ENCODE results near the gene OTUB2.
A peak's percentile ranks its signal among the peaks of the same experiment; 100 is the strongest.

Gene OTUB2

DNA sequence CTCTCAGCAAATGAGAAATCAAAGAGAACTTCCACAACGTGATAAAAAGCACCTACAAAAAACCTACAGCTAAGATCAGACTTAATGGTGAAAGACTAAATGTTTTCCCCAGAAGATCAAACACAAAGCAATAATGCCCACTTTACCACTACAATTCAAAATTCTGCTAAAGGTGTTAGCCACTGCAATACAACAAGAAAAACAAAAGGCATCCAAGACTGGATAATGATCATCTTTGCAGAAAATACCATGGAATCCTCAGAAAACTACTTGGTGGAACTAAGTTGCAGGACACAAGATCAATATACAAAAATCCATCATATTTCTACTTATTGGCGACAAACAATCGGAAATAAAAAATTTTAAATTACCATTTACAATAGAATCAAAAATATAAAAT lies 48.4 kb downstream of the OTUB2 start:
- H3K9me3 ChIP-seq (ENCODE audit: control insufficient read depth, low read length), result no peaks in the 10 kb centered on the region
- DNase-seq, result no peak
- no peaks in the 10 kb centered on the region for H3K27me3 ChIP-seq (replicated peaks; ENCODE audit: control insufficient read depth, insufficient read depth, low read length, poor library complexity, severe bottlenecking)
- peaks cover 25% of the 10 kb centered on the region for H3K4me1 ChIP-seq (ENCODE audit: control insufficient read depth, insufficient read depth, low read length, poor library complexity, severe bottlenecking)
- no peak overlapping the region for H3K27ac ChIP-seq (ENCODE audit: insufficient read depth, low read length, poor library complexity, severe bottlenecking)
- H3K36me3 ChIP-seq (ENCODE audit: control insufficient read depth, insufficient read depth, low read length), result peaks cover 16% of the 10 kb centered on the region
- no peak overlapping the region for H3K4me3 ChIP-seq (ENCODE audit: insufficient read depth, low read depth, low read length, poor library complexity, severe bottlenecking)

DNA sequence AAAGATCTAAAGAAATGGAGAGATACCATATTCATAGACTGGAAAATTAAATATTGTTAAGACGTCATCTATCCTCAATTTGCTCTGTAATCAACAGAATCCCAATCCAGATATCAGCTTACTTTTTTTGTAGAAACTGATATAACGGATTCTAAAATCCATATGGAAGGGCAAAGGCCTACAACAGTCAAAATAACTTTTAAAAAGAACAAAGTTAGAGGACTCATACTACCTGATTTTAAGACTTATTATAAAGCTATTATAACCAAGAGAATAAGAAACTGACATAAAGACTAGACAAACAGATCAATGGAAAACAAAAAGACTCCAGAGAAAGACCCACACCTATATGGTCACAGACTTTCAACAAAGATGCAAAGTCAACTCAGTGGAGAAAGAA lies 48.9 kb downstream of the OTUB2 start:
- Histone ChIP-seq H3K4me1 (ENCODE audit: control insufficient read depth, insufficient read depth, low read length, poor library complexity, severe bottlenecking) (peaks cover 26% of the 10 kb centered on the region), H3K36me3 (ENCODE audit: control insufficient read depth, insufficient read depth, low read length) (peaks cover 16% of the 10 kb centered on the region), H3K27ac (ENCODE audit: insufficient read depth, low read length, poor library complexity, severe bottlenecking) (no peak overlapping the region), H3K9me3 (ENCODE audit: control insufficient read depth, low read length) (no peaks in the 10 kb centered on the region), H3K27me3 (replicated peaks; ENCODE audit: control insufficient read depth, insufficient read depth, low read length, poor library complexity, severe bottlenecking) (no peaks in the 10 kb centered on the region), H3K4me3 (ENCODE audit: insufficient read depth, low read depth, low read length, poor library complexity, severe bottlenecking) (no peak overlapping the region)
- DNase-seq, result no peak

DNA sequence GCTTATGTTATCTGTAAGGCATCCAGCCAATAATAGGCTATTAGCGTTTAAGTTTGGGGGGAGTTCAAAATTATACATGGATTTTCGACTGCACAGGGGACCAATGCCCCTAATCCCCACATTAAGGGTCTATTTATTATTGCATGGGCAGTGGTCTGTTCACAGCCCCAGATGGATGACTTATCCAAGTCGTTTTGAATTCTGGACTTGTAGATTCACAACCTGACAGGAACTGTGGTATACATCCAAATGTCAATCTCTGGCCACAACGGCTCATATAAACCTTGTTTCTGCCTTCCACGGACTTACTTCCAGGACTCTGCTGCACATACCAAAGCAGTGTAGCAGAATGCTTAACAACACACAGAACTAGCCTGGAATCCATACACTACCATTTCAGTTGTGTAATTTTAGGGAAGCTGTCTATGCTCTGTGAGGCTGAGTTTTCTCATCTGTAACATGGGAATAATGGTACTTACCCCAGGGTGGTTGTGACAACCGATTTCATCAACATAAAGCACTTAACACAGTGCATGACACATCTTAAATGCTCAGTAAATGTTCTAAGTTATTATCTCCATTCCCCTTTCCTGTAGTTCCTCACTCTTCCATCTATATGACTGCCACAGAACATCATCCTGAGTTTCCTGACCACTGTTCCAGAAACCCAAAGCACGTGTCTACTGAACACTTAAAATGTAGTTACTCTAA lies 51.1 kb downstream of the OTUB2 start:
- H3K4me1 ChIP-seq (ENCODE audit: control insufficient read depth, insufficient read depth, low read length, poor library complexity, severe bottlenecking), result peaks cover 26% of the 10 kb centered on the region
- peak overlapping the region; percentile 39 for H3K4me3 ChIP-seq (ENCODE audit: insufficient read depth, low read depth, low read length, poor library complexity, severe bottlenecking)
- no peaks in the 10 kb centered on the region for H3K9me3 ChIP-seq (ENCODE audit: control insufficient read depth, low read length)
- H3K36me3 ChIP-seq (ENCODE audit: control insufficient read depth, insufficient read depth, low read length), result peaks cover 16% of the 10 kb centered on the region
- H3K27ac ChIP-seq (ENCODE audit: insufficient read depth, low read length, poor library complexity, severe bottlenecking), result no peak overlapping the region
- DNase-seq, result no peak
- H3K27me3 ChIP-seq (replicated peaks; ENCODE audit: control insufficient read depth, insufficient read depth, low read length, poor library complexity, severe bottlenecking), result no peaks in the 10 kb centered on the region

DNA sequence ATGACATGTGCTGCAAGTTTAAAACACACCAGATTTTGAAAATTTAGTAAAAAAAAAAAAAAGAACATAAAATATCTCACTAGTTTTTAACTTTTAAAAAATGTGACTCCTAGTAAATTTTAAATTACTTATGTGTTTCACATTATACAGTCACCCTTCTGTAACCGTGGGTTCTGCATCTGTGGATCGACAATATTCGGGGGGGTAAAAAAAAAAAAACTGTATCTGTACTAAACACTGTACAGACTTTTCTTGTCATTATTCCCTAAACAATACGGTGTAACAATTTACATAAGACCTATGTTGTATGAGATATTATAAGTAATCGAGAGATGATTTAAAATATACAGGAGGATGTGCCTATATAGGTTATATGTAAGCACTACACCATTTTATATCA lies 51.7 kb downstream of the OTUB2 start:
- no peaks in the 10 kb centered on the region for H3K9me3 ChIP-seq (ENCODE audit: control insufficient read depth, low read length)
- no peak overlapping the region for H3K27ac ChIP-seq (ENCODE audit: insufficient read depth, low read length, poor library complexity, severe bottlenecking)
- peaks cover 26% of the 10 kb centered on the region for H3K4me1 ChIP-seq (ENCODE audit: control insufficient read depth, insufficient read depth, low read length, poor library complexity, severe bottlenecking)
- DNase-seq, result no peak
- H3K4me3 ChIP-seq (ENCODE audit: insufficient read depth, low read depth, low read length, poor library complexity, severe bottlenecking), result peak overlapping the region; percentile 97
- H3K27me3 ChIP-seq (replicated peaks; ENCODE audit: control insufficient read depth, insufficient read depth, low read length, poor library complexity, severe bottlenecking), result no peaks in the 10 kb centered on the region
- peaks cover 16% of the 10 kb centered on the region for H3K36me3 ChIP-seq (ENCODE audit: control insufficient read depth, insufficient read depth, low read length)

DNA sequence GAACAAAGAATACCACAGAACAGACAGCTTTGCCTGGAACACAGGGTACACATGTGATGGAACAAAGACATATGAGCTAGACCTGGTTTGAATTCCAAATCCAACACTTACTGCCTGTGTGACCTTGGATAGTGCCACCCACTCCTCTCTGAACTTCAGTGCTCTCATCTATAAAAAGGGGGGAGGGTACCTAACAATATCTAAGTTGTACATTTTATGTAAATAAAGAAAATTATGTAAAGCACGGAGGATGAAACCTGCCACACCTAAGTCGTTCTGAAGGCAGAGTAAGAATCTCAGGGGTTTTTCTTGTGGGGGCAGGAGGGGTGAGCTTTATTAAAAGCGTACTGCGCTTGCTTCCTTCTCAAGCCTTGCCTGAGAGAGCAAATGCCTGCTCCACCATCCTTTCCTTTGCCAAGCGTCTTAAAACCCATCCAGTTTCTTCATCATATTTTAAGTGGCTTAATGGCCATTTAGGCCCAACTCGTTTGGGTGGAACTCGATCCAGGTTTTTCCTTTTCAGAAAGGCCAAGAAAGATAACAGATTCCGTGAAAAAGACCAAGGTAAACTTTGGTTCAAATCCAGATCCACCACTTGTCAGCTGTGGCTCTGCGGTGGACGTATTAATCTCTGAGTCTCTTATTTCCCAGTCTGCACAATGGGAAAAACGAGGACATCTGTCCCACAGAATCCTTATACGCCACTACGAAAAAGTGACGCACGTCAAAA lies 53.9 kb downstream of the OTUB2 start:
- peaks cover 23% of the 10 kb centered on the region for H3K4me1 ChIP-seq (ENCODE audit: control insufficient read depth, insufficient read depth, low read length, poor library complexity, severe bottlenecking)
- H3K9me3 ChIP-seq (ENCODE audit: control insufficient read depth, low read length), result no peaks in the 10 kb centered on the region
- H3K36me3 ChIP-seq (ENCODE audit: control insufficient read depth, insufficient read depth, low read length), result peaks cover 13% of the 10 kb centered on the region
- no peaks in the 10 kb centered on the region for H3K27me3 ChIP-seq (replicated peaks; ENCODE audit: control insufficient read depth, insufficient read depth, low read length, poor library complexity, severe bottlenecking)
- H3K4me3 ChIP-seq (ENCODE audit: insufficient read depth, low read depth, low read length, poor library complexity, severe bottlenecking), result peak overlapping the region; percentile 97
- peak overlapping the region; percentile 96 for H3K27ac ChIP-seq (ENCODE audit: insufficient read depth, low read length, poor library complexity, severe bottlenecking)
- DNase-seq, result no peak

DNA sequence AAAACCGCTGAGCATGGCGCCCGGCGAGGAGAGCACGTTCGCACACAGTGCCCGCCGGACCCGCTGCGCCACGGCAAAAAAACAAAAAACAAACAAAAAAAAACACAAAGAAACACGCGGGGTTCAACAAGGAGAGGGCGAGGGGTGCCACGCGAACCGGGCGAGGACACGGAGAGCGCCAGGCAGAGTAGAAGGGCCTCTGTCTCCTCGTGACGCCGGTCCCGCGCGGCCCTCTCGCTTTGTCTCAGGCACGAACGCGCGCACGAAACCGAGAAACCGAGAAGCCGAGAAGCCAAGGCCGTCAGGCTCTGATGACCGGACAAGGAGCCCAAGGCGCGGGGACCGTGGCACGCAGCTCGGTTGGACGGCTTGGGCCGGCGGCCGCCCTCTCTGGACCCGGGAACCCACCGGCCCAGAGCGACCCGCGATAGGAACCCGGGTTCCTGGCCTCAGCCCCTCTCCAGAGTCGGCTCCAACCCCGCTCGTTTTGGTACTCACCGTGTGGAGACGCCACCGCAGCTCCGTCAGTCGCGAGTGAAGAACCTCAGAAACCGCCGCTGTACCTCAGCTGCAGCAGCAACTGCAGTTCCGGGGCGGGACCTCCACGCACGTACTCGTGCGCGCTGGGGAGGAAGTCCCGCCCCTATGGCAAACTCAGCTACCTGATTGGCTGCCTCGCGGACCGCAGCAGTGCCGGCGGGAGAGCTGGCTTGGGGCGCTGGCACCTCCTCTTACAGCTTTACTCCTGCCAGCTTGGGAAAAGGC lies 54.7 kb downstream of the OTUB2 start, which contains the start of the genes DDX24 and IFI27L1:
TSS of gene DDX24 (minus strand) at position 582 of the 765 bp plus-strand sequence. CDS start 1,460 bp downstream, outside the sequence.
TSS of gene IFI27L1 (plus strand) at position 690 of the 765 bp plus-strand sequence. CDS start 15,628 bp downstream, outside the sequence.
- H3K27me3 ChIP-seq (replicated peaks; ENCODE audit: control insufficient read depth, insufficient read depth, low read length, poor library complexity, severe bottlenecking), result no peaks in the 10 kb centered on the region
- DNase-seq, result peak; percentile 92 to 94 (median 94)
- no peaks in the 10 kb centered on the region for H3K9me3 ChIP-seq (ENCODE audit: control insufficient read depth, low read length)
- peaks cover 13% of the 10 kb centered on the region for H3K36me3 ChIP-seq (ENCODE audit: control insufficient read depth, insufficient read depth, low read length)
- peak within 1 kb of the TSS; percentile 97 for H3K4me3 ChIP-seq (ENCODE audit: insufficient read depth, low read depth, low read length, poor library complexity, severe bottlenecking)
- peaks cover 23% of the 10 kb centered on the region for H3K4me1 ChIP-seq (ENCODE audit: control insufficient read depth, insufficient read depth, low read length, poor library complexity, severe bottlenecking)
- peak within 1 kb of the TSS; percentile 96 for H3K27ac ChIP-seq (ENCODE audit: insufficient read depth, low read length, poor library complexity, severe bottlenecking)

DNA sequence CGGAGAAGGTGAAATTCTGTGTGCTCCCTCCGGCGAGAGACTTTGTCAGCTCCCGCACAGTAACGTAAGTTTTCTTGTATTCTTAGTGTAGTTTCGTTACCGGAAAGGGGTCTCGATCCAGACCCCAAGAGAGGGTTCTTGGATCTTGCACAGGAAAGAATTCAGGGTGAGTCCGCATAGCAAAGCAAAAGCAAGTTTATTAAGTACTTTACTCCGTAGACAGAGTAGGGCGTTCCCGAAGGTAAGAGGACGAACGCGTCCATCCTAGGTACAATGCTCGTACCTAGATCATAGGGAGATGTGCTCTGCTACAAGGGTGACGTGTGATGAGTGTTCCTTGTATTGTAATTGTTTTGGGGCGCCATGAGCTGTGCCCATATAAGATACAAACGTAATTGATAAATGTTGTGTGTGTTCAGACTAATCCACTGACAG lies 55.3 kb downstream of the OTUB2 start:
- DNase-seq, result no peak
- Histone ChIP-seq H3K27ac (ENCODE audit: insufficient read depth, low read length, poor library complexity, severe bottlenecking) (peak overlapping the region; percentile 96), H3K36me3 (ENCODE audit: control insufficient read depth, insufficient read depth, low read length) (peaks cover 13% of the 10 kb centered on the region), H3K9me3 (ENCODE audit: control insufficient read depth, low read length) (no peaks in the 10 kb centered on the region), H3K4me3 (ENCODE audit: insufficient read depth, low read depth, low read length, poor library complexity, severe bottlenecking) (peak overlapping the region; percentile 97), H3K4me1 (ENCODE audit: control insufficient read depth, insufficient read depth, low read length, poor library complexity, severe bottlenecking) (peaks cover 23% of the 10 kb centered on the region), H3K27me3 (replicated peaks; ENCODE audit: control insufficient read depth, insufficient read depth, low read length, poor library complexity, severe bottlenecking) (no peaks in the 10 kb centered on the region)

DNA sequence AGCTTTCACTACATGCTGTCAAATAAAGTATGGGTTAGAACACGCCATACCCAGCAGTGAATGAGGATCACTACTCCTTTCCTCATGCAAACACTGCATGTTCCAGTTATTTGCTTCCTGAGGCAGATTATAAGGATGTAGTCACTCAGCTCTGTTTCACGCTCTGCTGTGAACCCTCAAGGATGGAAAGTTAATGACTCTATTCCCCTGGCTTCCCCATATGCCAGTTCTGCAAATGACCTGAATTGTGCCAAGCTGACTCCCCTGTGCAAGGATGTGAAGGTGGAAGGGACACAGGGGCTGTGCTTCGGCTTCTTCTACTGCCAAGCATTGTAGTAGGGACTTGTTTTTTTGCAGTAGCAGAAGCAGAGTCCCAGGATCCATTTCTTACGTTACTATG lies 61.8 kb downstream of the OTUB2 start:
- no peaks in the 10 kb centered on the region for H3K27me3 ChIP-seq (replicated peaks; ENCODE audit: control insufficient read depth, insufficient read depth, low read length, poor library complexity, severe bottlenecking)
- no peaks in the 10 kb centered on the region for H3K9me3 ChIP-seq (ENCODE audit: control insufficient read depth, low read length)
- no peak for DNase-seq
- H3K4me3 ChIP-seq (ENCODE audit: insufficient read depth, low read depth, low read length, poor library complexity, severe bottlenecking), result no peak overlapping the region
- no peaks in the 10 kb centered on the region for H3K4me1 ChIP-seq (ENCODE audit: control insufficient read depth, insufficient read depth, low read length, poor library complexity, severe bottlenecking)
- H3K36me3 ChIP-seq (ENCODE audit: control insufficient read depth, insufficient read depth, low read length), result no peaks in the 10 kb centered on the region
- no peak overlapping the region for H3K27ac ChIP-seq (ENCODE audit: insufficient read depth, low read length, poor library complexity, severe bottlenecking)

DNA sequence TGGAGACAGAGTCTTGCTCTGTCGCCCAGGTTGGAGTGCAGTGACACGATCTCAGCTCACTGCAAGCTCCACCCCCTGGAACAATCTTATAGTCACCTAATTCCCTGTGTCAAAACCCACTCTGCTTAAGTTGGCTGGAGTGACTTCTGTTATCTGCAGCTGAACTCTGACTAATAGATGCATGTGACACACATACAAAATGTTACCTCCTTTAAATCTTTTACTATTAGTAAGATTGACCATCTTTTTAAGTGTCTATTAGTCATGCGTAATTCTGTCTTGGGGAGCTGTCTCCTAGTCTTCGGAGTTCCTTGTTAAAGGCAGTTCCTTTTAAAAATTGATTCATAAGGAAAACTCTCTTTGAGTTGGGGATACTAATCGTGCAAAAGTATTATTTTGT lies 62.4 kb downstream of the OTUB2 start:
- Histone ChIP-seq H3K36me3 (ENCODE audit: control insufficient read depth, insufficient read depth, low read length) (no peaks in the 10 kb centered on the region), H3K4me3 (ENCODE audit: insufficient read depth, low read depth, low read length, poor library complexity, severe bottlenecking) (no peak overlapping the region), H3K27me3 (replicated peaks; ENCODE audit: control insufficient read depth, insufficient read depth, low read length, poor library complexity, severe bottlenecking) (no peaks in the 10 kb centered on the region), H3K4me1 (ENCODE audit: control insufficient read depth, insufficient read depth, low read length, poor library complexity, severe bottlenecking) (no peaks in the 10 kb centered on the region), H3K27ac (ENCODE audit: insufficient read depth, low read length, poor library complexity, severe bottlenecking) (no peak overlapping the region), H3K9me3 (ENCODE audit: control insufficient read depth, low read length) (no peaks in the 10 kb centered on the region)
- no peak for DNase-seq

Measured in effector memory CD4-positive, alpha-beta T cell (primary cell).